ENCODE measurements around the gene FGFRL1. TPM values are rescaled to one million over a fixed set of nuclear protein-coding genes. Genes with fewer than 3 reads are reported as not detected.
A peak's percentile ranks its signal among the peaks of the same experiment; 100 is the strongest.

Gene FGFRL1
- total RNA-seq, 1 experiment from 2014 or later = 26.1 TPM

DNA sequence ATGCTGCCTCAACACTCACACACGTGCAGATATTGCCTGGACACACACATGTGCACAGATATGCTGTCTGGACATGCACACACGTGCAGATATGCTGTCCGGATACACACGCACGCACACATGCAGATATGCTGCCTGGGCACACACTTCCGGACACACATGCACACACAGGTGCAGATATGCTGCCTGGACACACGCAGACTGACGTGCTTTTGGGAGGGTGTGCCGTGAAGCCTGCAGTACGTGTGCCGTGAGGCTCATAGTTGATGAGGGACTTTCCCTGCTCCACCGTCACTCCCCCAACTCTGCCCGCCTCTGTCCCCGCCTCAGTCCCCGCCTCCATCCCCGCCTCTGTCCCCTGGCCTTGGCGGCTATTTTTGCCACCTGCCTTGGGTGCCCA is 14.7 kb downstream of the FGFRL1 start:
- H3K9ac ChIP-seq (ENCODE audit: extremely low read depth, insufficient read length, low read length) = no peak overlapping the region
- no peak overlapping the region for H2BK5ac ChIP-seq (ENCODE audit: insufficient read length, low read length)
- peak; percentile 61 for DNase-seq
- no peak overlapping the region for H3T11ph ChIP-seq (ENCODE audit: low read length)
- no peak overlapping the region for H3K23ac ChIP-seq (ENCODE audit: insufficient read length, low read depth, low read length)
- no peak overlapping the region for H3K27ac Mint-ChIP-seq
- no peak overlapping the region for H3K18ac ChIP-seq (ENCODE audit: insufficient read length, low read depth, low read length)
- WGBS (ENCODE audit: extremely low coverage, insufficient read length, low lambda C conversion rate) = no CpG with 5 or more reads among the region's 17 CpGs
- H2BK120ac ChIP-seq (ENCODE audit: low read depth, low read length, poor library complexity, severe bottlenecking) = no peak overlapping the region
- H4K5ac ChIP-seq (ENCODE audit: insufficient read length, low read depth, low read length) = no peak overlapping the region
- no peak overlapping the region for H2BK15ac ChIP-seq (ENCODE audit: low read depth, low read length)
- no peaks in the 10 kb centered on the region for H4K20me1 ChIP-seq (ENCODE audit: control insufficient read depth, insufficient read depth, insufficient read length)
- no peak overlapping the region for H3K27ac ChIP-seq (ENCODE audit: insufficient read length, low read depth, low read length)
- no peaks in the 10 kb centered on the region for H3K27me3 Mint-ChIP-seq (ENCODE audit: low read depth)
- H3K27me3 ChIP-seq (ENCODE audit: insufficient read depth, low read length) = no peaks in the 10 kb centered on the region
- H3K79me1 ChIP-seq (ENCODE audit: insufficient read depth, low read depth, low read length, poor library complexity, severe bottlenecking) = no peaks in the 10 kb centered on the region
- H4K8ac ChIP-seq (replicated peaks; ENCODE audit: insufficient read length, low read depth, low read length) = no peak overlapping the region
- peaks cover 0 to 4% of the 10 kb centered on the region in 2 experiments; a peak in 1 of 4 replicates for H3K4me1 Mint-ChIP-seq
- H3K23me2 ChIP-seq (ENCODE audit: insufficient read length, low read depth, low read length, poor library complexity, severe bottlenecking) = no peaks in the 10 kb centered on the region
- H2AK5ac ChIP-seq (ENCODE audit: insufficient read length, low read length) = no peak overlapping the region
- peaks cover 0 to 2% of the 10 kb centered on the region in 2 experiments; a peak in 1 of 5 replicates for H3K9me3 Mint-ChIP-seq
- no peak overlapping the region for H3K56ac ChIP-seq (ENCODE audit: insufficient read length, low read depth, low read length)
- TF ChIP-seq, protein P1, sequence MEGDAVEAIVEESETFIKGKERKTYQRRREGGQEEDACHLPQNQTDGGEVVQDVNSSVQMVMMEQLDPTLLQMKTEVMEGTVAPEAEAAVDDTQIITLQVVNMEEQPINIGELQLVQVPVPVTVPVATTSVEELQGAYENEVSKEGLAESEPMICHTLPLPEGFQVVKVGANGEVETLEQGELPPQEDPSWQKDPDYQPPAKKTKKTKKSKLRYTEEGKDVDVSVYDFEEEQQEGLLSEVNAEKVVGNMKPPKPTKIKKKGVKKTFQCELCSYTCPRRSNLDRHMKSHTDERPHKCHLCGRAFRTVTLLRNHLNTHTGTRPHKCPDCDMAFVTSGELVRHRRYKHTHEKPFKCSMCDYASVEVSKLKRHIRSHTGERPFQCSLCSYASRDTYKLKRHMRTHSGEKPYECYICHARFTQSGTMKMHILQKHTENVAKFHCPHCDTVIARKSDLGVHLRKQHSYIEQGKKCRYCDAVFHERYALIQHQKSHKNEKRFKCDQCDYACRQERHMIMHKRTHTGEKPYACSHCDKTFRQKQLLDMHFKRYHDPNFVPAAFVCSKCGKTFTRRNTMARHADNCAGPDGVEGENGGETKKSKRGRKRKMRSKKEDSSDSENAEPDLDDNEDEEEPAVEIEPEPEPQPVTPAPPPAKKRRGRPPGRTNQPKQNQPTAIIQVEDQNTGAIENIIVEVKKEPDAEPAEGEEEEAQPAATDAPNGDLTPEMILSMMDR (conservative IDR thresholded peaks at IDR 0.05) = no peak
- H3K14ac ChIP-seq (ENCODE audit: insufficient read depth, low read length) = no peak overlapping the region
- H2AFZ ChIP-seq (ENCODE audit: low read length) = no peak overlapping the region
- no peak overlapping the region for H3K4ac ChIP-seq (ENCODE audit: low read depth, low read length)
- no peak overlapping the region for H4K91ac ChIP-seq (ENCODE audit: insufficient read length, low read depth, low read length)
- H3K9me3 ChIP-seq (ENCODE audit: control insufficient read depth, low read depth, low read length) = no peaks in the 10 kb centered on the region
- H3K4me2 ChIP-seq (ENCODE audit: insufficient read depth, insufficient read length, low read length) = no peak overlapping the region
- peaks cover 8 to 13% (median 12%) of the 10 kb centered on the region in 3 experiments; a peak in 6 of 7 replicates for H3K36me3 Mint-ChIP-seq (ENCODE audit: insufficient read depth in 1 of 3, low read depth in 3 of 3)
- no peak overlapping the region for H2BK20ac ChIP-seq (ENCODE audit: low read depth, low read length, poor library complexity, severe bottlenecking)
- H2BK12ac ChIP-seq (ENCODE audit: insufficient read length, low read depth, low read length) = no peak overlapping the region
- no peaks in the 10 kb centered on the region; the same call in 1 of the 2 replicates for H3K4me1 ChIP-seq (ENCODE audit: insufficient read depth, low read length)
- H3K79me2 ChIP-seq (ENCODE audit: insufficient read depth, low read length) = no peaks in the 10 kb centered on the region
- H3K4me3 Mint-ChIP-seq = no peak overlapping the region

Data from H9 (cell line).